Endothelial cell of umbilical vein (primary cell): ENCODE results near the gene WDFY3.

Experiments used
- CTCF ChIP-seq, 2 donors: IDR thresholded peaks; 1 replicate in 1 of 2; 2 replicates in 1 of 2; pipeline ENCODE4 v1.5.1; 2011; ENCODE audit warnings: low read length in 2 of 2, mild to moderate bottlenecking in 2 of 2, moderate library complexity in 2 of 2, control low read depth in 1 of 2, inconsistent platforms in 1 of 2, low read depth in 1 of 2; ENCODE audit not compliant: insufficient read depth in 1 of 2; ENCODE audit errors: extremely low read depth in 1 of 2
- EZH2 ChIP-seq: IDR thresholded peaks from 2 replicates; pipeline ENCODE4 v1.6.1; 2012; ENCODE audit warnings: borderline replicate concordance, low read depth, mild to moderate bottlenecking, moderate library complexity, low read length, inconsistent platforms; ENCODE audit not compliant: severe bottlenecking
- FOS ChIP-seq: IDR thresholded peaks from 2 replicates; pipeline ENCODE4 v1.6.1; 2011; ENCODE audit warnings: mild to moderate bottlenecking, low read length, moderate library complexity, borderline replicate concordance; ENCODE audit not compliant: insufficient read depth
- JUN ChIP-seq: IDR thresholded peaks from 2 replicates; pipeline ENCODE4 v1.6.1; 2011; ENCODE audit warnings: borderline replicate concordance, low read depth; ENCODE audit not compliant: insufficient read length, insufficient read depth
- MAX ChIP-seq: IDR thresholded peaks from 2 replicates; pipeline ENCODE4 v1.6.1; 2011; ENCODE audit not compliant: insufficient read depth, insufficient read length
- MYC ChIP-seq: IDR thresholded peaks from one replicate; pipeline ENCODE4 v1.6.1; 2011; ENCODE audit warnings: mild to moderate bottlenecking, low read depth, low read length
- POLR2A ChIP-seq: IDR thresholded peaks from 2 replicates; pipeline ENCODE4 v1.6.1; 2012; ENCODE audit warnings: low read depth, mild to moderate bottlenecking, control low read depth, low read length
- POLR2AphosphoS5 ChIP-seq: IDR thresholded peaks from 2 replicates; pipeline ENCODE4 v1.6.1; 2012; ENCODE audit warnings: low read depth, mild to moderate bottlenecking, control low read depth, low read length, moderate library complexity; ENCODE audit not compliant: insufficient read depth

- TF ChIP-seq MAX (no peak), CTCF (IDR thresholded peaks at IDR 0.05; ENCODE audit: extremely low read depth in 1 of 2, insufficient read depth in 1 of 2, low read depth in 1 of 2, low read length in 2 of 2) (no peak), POLR2AphosphoS5 (no peak), EZH2 (no peak), FOS (no peak), MYC (no peak), POLR2A (no peak), JUN (no peak)
These were observed 232.5 kb downstream of the WDFY3 start for GRCh38 chr4:84734037-84734436.
